Common myeloid progenitor, CD34-positive (primary cell): ENCODE measurements around the gene GRID1.

Experiments
- CTCF ChIA-PET: fragments of 350-600 bp; sonication (Branson Sonifier 250); formaldehyde crosslinking; loops from one replicate; lab custom pipeline; 2021; ENCODE audit warnings: antibody characterized with exemption; lab: Charles Lee
- POLR2A ChIA-PET: fragments of 350-600 bp; sonication (Branson Sonifier 250); formaldehyde crosslinking; loops from one replicate; lab custom pipeline; 2021; ENCODE audit warnings: antibody characterized with exemption; lab: Charles Lee
- DNase-seq, 3 donors: peaks; one replicate each; pipeline versions ENCODE4 v3.0.0 to v3.0.0-alpha.2; 2013
- H3K27ac ChIP-seq, 2 experiments: 1 replicate in 1 of 2; 2 replicates in 1 of 2; pipeline ENCODE4 v1.7.0; 2013; ENCODE audit warnings: inconsistent platforms in 2 of 2, low read length in 2 of 2, mild to moderate bottlenecking in 2 of 2, low read depth in 1 of 2, moderate library complexity in 1 of 2; ENCODE audit not compliant: severe bottlenecking in 2 of 2, insufficient read depth in 1 of 2, poor library complexity in 1 of 2
- H3K27me3 ChIP-seq, 5 experiments: replicated peaks in 2 of 5; 1 replicate in 3 of 5; 2 replicates in 2 of 5; pipeline versions ENCODE4 v1.6.1 to v1.7.0; 2013; ENCODE audit warnings: low read length in 4 of 5, mild to moderate bottlenecking in 2 of 5, moderate library complexity in 2 of 5, inconsistent platforms in 1 of 5; ENCODE audit not compliant: insufficient read depth in 5 of 5, control insufficient read depth in 4 of 5
- H3K36me3 ChIP-seq, 4 experiments: 1 replicate in 2 of 4; 2 replicates in 2 of 4; pipeline versions ENCODE4 v1.6.1 to v1.7.0; 2013; ENCODE audit warnings: low read length in 3 of 4, control low read depth in 1 of 4, mild to moderate bottlenecking in 1 of 4; ENCODE audit not compliant: control insufficient read depth in 4 of 4, insufficient read depth in 4 of 4
- H3K4me1 ChIP-seq, 4 experiments: 1 replicate in 3 of 4; 2 replicates in 1 of 4; pipeline versions ENCODE4 v1.6.1 to v1.7.1; 2013; ENCODE audit warnings: low read length in 3 of 4, mild to moderate bottlenecking in 3 of 4, control low read depth in 1 of 4, inconsistent platforms in 1 of 4, moderate library complexity in 1 of 4; ENCODE audit not compliant: control insufficient read depth in 4 of 4, insufficient read depth in 4 of 4; ENCODE audit errors: control extremely low read depth in 1 of 4
- H3K4me3 ChIP-seq, 7 experiments: 1 replicate in 4 of 7; 2 replicates in 3 of 7; pipeline versions ENCODE4 v1.5.1 to v1.7.0; 2013; ENCODE audit warnings: mild to moderate bottlenecking in 7 of 7, low read length in 6 of 7, moderate library complexity in 6 of 7, inconsistent platforms in 2 of 7, low read depth in 2 of 7, control low read depth in 1 of 7; ENCODE audit not compliant: insufficient read depth in 4 of 7, control insufficient read depth in 1 of 7; ENCODE audit errors: extremely low read depth in 1 of 7
- H3K9me3 ChIP-seq, 5 experiments: 1 replicate in 4 of 5; 2 replicates in 1 of 5; pipeline versions ENCODE4 v1.6.1 to v1.7.1; 2013; ENCODE audit warnings: low read length in 4 of 5, mild to moderate bottlenecking in 2 of 5, inconsistent platforms in 1 of 5, low read depth in 1 of 5, moderate library complexity in 1 of 5; ENCODE audit not compliant: control insufficient read depth in 4 of 5, insufficient read depth in 2 of 5; ENCODE audit errors: control extremely low read depth in 1 of 5
- WGBS: methylation state at CpG from one replicate; pipeline ENCODE4 v1.1.5; 2013; ENCODE audit not compliant: insufficient coverage; 5-methylcytosine and 5-hydroxymethylcytosine counted together

GRID1 gene

GRCh38 chr10:85607043-85607695 lies 759.4 kb downstream of the GRID1 start:
- no peak overlapping the region for H3K4me3 ChIP-seq
- H3K27ac ChIP-seq = no peak overlapping the region
- H3K9me3 ChIP-seq = no peaks in the 10 kb centered on the region
- CTCF ChIA-PET = no interaction called here
- H3K27me3 ChIP-seq = no peaks in the 10 kb centered on the region
- WGBS = 100% methylated on average over 8 of the region's 11 CpGs
- POLR2A ChIA-PET = interaction anchor here (0.6 kb wide), 1 partner anchor 71 kb away, joined by 3 read pairs; no protein-coding TSS in a partner anchor
- DNase-seq = no peak
- peaks cover 0 to 3% (median 0%) of the 10 kb centered on the region in 4 experiments for H3K4me1 ChIP-seq
- H3K36me3 ChIP-seq = no peaks in the 10 kb centered on the region

GRCh38 chr10:85606401-85606800 lies 760.2 kb downstream of the GRID1 start:
- H3K36me3 ChIP-seq = no peaks in the 10 kb centered on the region
- no peak overlapping the region for H3K27ac ChIP-seq
- WGBS = 93% methylated on average over 4 of the region's 5 CpGs
- no peak overlapping the region for H3K4me3 ChIP-seq
- ChIA-PET CTCF (no interaction called here), POLR2A (no interaction called here)
- H3K27me3 ChIP-seq = no peaks in the 10 kb centered on the region
- no peaks in the 10 kb centered on the region for H3K4me1 ChIP-seq
- DNase-seq = no peak
- H3K9me3 ChIP-seq = no peaks in the 10 kb centered on the region

GRCh38 chr10:85604884-85605283 lies 761.7 kb downstream of the GRID1 start:
- Histone ChIP-seq H3K36me3 (no peaks in the 10 kb centered on the region), H3K4me1 (no peaks in the 10 kb centered on the region), H3K9me3 (no peaks in the 10 kb centered on the region), H3K27ac (no peak overlapping the region), H3K4me3 (no peak overlapping the region), H3K27me3 (no peaks in the 10 kb centered on the region)
- ChIA-PET CTCF (no interaction called here), POLR2A (no interaction called here)
- DNase-seq = no peak
- WGBS = 98% methylated on average over 5 of the region's 5 CpGs

GRCh38 chr10:85604136-85604725 lies 762.4 kb downstream of the GRID1 start:
- ChIA-PET POLR2A (no interaction called here), CTCF (no interaction called here)
- Histone ChIP-seq H3K4me1 (no peaks in the 10 kb centered on the region), H3K4me3 (no peak overlapping the region), H3K36me3 (no peaks in the 10 kb centered on the region), H3K27ac (no peak overlapping the region), H3K27me3 (no peaks in the 10 kb centered on the region), H3K9me3 (no peaks in the 10 kb centered on the region)
- WGBS = 90% methylated on average over 4 of the region's 5 CpGs
- no peak for DNase-seq

GRCh38 chr10:85603151-85603940 lies 763.2 kb downstream of the GRID1 start:
- CTCF ChIA-PET = no interaction called here
- no peak for DNase-seq
- no peaks in the 10 kb centered on the region for H3K9me3 ChIP-seq
- no peaks in the 10 kb centered on the region for H3K36me3 ChIP-seq
- H3K27ac ChIP-seq = no peak overlapping the region
- POLR2A ChIA-PET = no interaction called here
- no peaks in the 10 kb centered on the region for H3K4me1 ChIP-seq
- WGBS = 90% methylated on average over 2 of the region's 5 CpGs
- no peak overlapping the region for H3K4me3 ChIP-seq
- peaks cover 0 to 3% (median 0%) of the 10 kb centered on the region in 5 experiments for H3K27me3 ChIP-seq

- Histone ChIP-seq H3K9me3 (no peaks in the 10 kb centered on the region), H3K36me3 (no peaks in the 10 kb centered on the region), H3K27me3 (peaks cover 0 to 3% (median 0%) of the 10 kb centered on the region in 5 experiments), H3K27ac (no peak overlapping the region), H3K4me1 (no peaks in the 10 kb centered on the region), H3K4me3 (no peak overlapping the region)
- DNase-seq = no peak
- ChIA-PET CTCF (no interaction called here), POLR2A (no interaction called here)
- 100% methylated on average over 1 of the region's 1 CpG for WGBS
Observed at GRCh38 chr10:85602713-85603112, 763.9 kb downstream of the GRID1 start.

- no peaks in the 10 kb centered on the region for H3K4me1 ChIP-seq
- no peak overlapping the region for H3K27ac ChIP-seq
- WGBS = 95% methylated on average over 18 of the region's 18 CpGs
- ChIA-PET CTCF (no interaction called here), POLR2A (no interaction called here)
- H3K27me3 ChIP-seq = peaks cover 0 to 3% (median 0%) of the 10 kb centered on the region in 5 experiments
- no peak overlapping the region for H3K4me3 ChIP-seq
- no peaks in the 10 kb centered on the region for H3K9me3 ChIP-seq
- H3K36me3 ChIP-seq = no peaks in the 10 kb centered on the region
- DNase-seq = no peak
Observed at GRCh38 chr10:85602306-85602705, 764.3 kb downstream of the GRID1 start.
